ENCODE results near the gene C1QTNF12.
"Not testable (repeated sequence)": the region's sequence is repeated elsewhere in the genome, so short reads cannot be mapped to it uniquely, and the experiment has no call there.

Gene C1QTNF12

DNA sequence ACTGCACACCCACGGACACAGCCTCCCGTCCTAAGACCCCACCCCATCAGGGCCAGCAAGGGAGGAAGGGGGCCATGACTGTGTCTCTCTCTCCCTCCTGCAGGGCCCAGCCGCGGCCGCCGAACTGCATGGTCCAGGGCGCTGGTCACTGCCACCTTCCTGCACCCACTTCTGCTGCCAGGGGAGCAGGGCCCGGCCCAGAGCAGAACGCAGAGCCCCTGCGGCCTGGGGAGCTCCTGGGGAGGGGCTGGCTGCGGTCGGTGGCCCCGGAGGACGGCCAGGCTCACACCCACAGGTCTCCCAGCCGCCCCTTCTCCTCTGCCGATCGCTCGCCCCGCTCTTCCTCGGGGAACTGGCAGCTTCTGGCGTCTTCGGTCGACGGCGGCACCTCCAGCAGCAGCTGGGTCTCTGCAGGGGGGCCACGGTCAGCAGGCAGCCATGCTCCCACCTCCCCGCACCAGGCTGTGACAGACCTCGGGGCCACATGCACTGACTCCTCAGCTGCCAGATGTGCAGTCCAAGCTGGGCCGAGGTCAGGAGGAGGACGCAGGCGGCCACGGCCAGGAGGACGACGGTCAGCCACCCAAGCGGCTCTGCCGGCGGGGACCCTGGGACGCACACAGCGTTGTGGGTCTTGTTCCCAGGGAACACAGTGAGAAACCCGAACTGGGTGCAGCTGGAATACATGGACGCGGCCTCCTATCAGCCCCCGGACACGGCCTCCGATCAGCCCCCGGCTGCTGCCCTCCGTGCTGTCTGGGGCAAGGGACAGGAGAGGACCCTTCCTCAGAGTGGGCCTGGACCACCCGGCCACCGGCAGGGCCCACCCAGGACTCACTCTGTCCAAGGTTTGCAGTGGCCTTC lies 42.7 kb downstream of the C1QTNF12 start:
- H3K27ac Mint-ChIP-seq = no peak overlapping the region
- no peak overlapping the region for H3K4me3 Mint-ChIP-seq
- no peaks in the 10 kb centered on the region for H3K9me3 Mint-ChIP-seq
- no peaks in the 10 kb centered on the region for H3K27me3 Mint-ChIP-seq (ENCODE audit: low read depth)
- H3K36me3 Mint-ChIP-seq (ENCODE audit: low read depth) = peaks cover 2% of the 10 kb centered on the region
- peaks cover 17% of the 10 kb centered on the region for H3K4me1 Mint-ChIP-seq (ENCODE audit: low read depth)

- H3K27ac Mint-ChIP-seq = no peak overlapping the region
- H3K4me3 Mint-ChIP-seq = no peak overlapping the region
- H3K27me3 Mint-ChIP-seq (ENCODE audit: low read depth) = no peaks in the 10 kb centered on the region
- peaks cover 2% of the 10 kb centered on the region for H3K36me3 Mint-ChIP-seq (ENCODE audit: low read depth)
- H3K4me1 Mint-ChIP-seq (ENCODE audit: low read depth) = peaks cover 11% of the 10 kb centered on the region
- no peaks in the 10 kb centered on the region for H3K9me3 Mint-ChIP-seq
Observed at GRCh38 chr1:1202831-1203560, 43.5 kb downstream of the C1QTNF12 start.

- Mint-ChIP-seq H3K27me3 (ENCODE audit: low read depth) (no peaks in the 10 kb centered on the region), H3K9me3 (no peaks in the 10 kb centered on the region), H3K36me3 (ENCODE audit: low read depth) (peaks cover 7% of the 10 kb centered on the region), H3K4me3 (no peak overlapping the region), H3K4me1 (ENCODE audit: low read depth) (peaks cover 6% of the 10 kb centered on the region), H3K27ac (peak overlapping the region; percentile 74)
Observed at GRCh38 chr1:1200876-1201810, 45.4 kb downstream of the C1QTNF12 start.

- Mint-ChIP-seq H3K4me3 (peak overlapping the region; percentile 57), H3K27ac (peak overlapping the region; percentile 74), H3K9me3 (peaks cover 3% of the 10 kb centered on the region), H3K36me3 (ENCODE audit: low read depth) (peaks cover 8% of the 10 kb centered on the region), H3K4me1 (ENCODE audit: low read depth) (peaks cover 6% of the 10 kb centered on the region), H3K27me3 (ENCODE audit: low read depth) (no peaks in the 10 kb centered on the region)
Observed at GRCh38 chr1:1199961-1200875, 46.3 kb downstream of the C1QTNF12 start.

- peak overlapping the region; percentile 74 for H3K27ac Mint-ChIP-seq
- H3K9me3 Mint-ChIP-seq = peaks cover 12% of the 10 kb centered on the region
Observed at GRCh38 chr1:1199141-1199960, 47.2 kb downstream of the C1QTNF12 start.

DNA sequence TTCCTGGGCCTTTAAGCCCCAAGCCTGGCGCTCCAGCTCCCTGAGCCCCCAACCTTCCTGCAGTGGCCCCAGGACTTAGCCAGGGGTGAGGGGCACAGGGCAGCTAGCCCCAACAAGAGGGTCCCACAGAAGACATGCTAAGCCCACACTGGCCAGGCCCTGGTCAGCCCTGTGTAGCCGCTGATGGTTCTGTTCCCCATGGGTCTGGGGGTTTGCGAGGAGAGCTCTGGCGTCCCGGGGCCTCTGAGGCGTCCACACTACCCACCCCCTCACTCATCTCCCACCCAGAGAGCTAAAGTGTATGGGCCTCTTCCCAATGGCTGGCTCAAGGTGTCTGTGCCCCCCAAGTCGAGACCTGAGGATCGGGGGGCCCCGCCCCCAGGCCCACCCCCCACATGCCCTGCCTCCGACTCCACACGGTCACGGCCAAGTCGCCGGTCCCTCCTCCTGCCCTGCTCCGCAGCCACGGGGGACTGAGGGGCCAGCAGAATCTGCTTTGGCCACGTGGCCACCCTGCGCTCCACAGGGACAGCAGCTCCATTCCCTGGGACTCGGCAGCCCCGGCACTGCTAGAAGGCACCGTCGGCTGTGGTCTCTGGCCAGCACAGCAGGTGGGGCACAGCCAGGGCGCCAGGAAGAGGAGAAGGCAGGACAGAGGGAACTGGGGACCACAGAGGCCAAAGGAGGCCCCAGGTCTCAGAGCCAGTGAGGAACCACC lies 47.9 kb downstream of the C1QTNF12 start:
- no peak overlapping the region for H3K4me3 Mint-ChIP-seq
- H3K4me1 Mint-ChIP-seq (ENCODE audit: low read depth) = peaks cover 6% of the 10 kb centered on the region
- peaks cover 17% of the 10 kb centered on the region for H3K36me3 Mint-ChIP-seq (ENCODE audit: low read depth)
- peaks cover 15% of the 10 kb centered on the region for H3K9me3 Mint-ChIP-seq
- H3K27me3 Mint-ChIP-seq (ENCODE audit: low read depth) = peaks cover 7% of the 10 kb centered on the region
- no peak overlapping the region for H3K27ac Mint-ChIP-seq

More at GRCh38 chr1:1199141-1199960, 47.2 kb downstream of the C1QTNF12 start:
- peaks cover 14% of the 10 kb centered on the region for H3K36me3 Mint-ChIP-seq (ENCODE audit: low read depth)
- peak overlapping the region; percentile 56 for H3K4me3 Mint-ChIP-seq
- peaks cover 4% of the 10 kb centered on the region for H3K27me3 Mint-ChIP-seq (ENCODE audit: low read depth)
- H3K4me1 Mint-ChIP-seq (ENCODE audit: low read depth) = peaks cover 6% of the 10 kb centered on the region

DNA sequence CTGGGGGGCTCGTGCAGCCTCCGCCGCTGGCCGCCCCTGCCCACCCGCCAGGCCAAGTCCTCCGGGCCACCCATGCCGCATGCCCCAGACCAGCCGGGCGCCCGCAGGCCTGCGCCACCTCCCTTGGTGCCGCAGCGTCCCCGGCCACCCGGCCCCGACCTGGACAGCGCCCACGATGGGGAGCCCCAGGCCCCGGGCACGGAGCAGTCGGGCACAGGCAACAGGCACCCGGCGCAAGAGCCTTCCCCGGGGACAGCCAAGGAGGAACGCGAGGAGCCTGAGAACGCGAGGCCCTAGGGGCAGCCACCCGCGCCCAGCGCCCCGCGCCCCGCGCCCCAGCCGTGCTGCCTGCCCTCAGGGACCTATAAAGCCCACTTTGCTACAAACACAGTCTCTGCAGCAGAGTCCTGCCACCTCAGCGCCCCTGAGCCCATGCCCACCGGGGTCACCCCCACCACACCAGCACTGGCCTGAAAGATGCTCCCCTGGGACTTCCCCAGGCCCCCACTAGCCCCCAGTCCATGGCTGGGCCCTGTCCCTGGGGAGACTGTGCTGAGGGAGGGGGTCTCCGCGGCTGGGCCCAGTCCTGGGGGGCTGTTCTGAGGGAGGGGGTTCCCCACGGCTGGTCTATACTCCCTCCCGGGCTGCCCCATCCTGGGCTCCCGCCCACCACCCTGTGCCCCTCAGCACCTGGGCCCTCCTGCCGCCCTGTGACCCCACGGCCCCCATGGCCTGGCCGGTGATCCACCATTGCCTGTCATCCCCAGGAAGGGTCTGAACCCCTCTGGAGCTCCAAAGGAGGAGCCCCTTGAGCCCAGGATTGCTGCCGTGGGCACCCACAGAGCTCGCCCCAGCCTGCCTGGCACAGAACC lies 48.7 kb downstream of the C1QTNF12 start:
- Mint-ChIP-seq H3K4me3 (no peak overlapping the region), H3K9me3 (peaks cover 15% of the 10 kb centered on the region), H3K4me1 (ENCODE audit: low read depth) (peaks cover 6% of the 10 kb centered on the region), H3K27ac (no peak overlapping the region), H3K36me3 (ENCODE audit: low read depth) (peaks cover 17% of the 10 kb centered on the region), H3K27me3 (ENCODE audit: low read depth) (peaks cover 7% of the 10 kb centered on the region)

GRCh38 chr1:1197188-1197500 lies 49.4 kb downstream of the C1QTNF12 start:
- H3K36me3 Mint-ChIP-seq (ENCODE audit: low read depth) = peaks cover 18% of the 10 kb centered on the region
- H3K27ac Mint-ChIP-seq = no peak overlapping the region
- H3K27me3 Mint-ChIP-seq (ENCODE audit: low read depth) = peaks cover 8% of the 10 kb centered on the region
- peaks cover 17% of the 10 kb centered on the region for H3K9me3 Mint-ChIP-seq
- no peak overlapping the region for H3K4me3 Mint-ChIP-seq
- peaks cover 6% of the 10 kb centered on the region for H3K4me1 Mint-ChIP-seq (ENCODE audit: low read depth)

GRCh38 chr1:1196431-1197187 lies 49.9 kb downstream of the C1QTNF12 start:
- Mint-ChIP-seq H3K9me3 (peaks cover 23% of the 10 kb centered on the region), H3K27me3 (ENCODE audit: low read depth) (peaks cover 13% of the 10 kb centered on the region), H3K36me3 (ENCODE audit: low read depth) (peaks cover 22% of the 10 kb centered on the region), H3K4me3 (no peak overlapping the region), H3K4me1 (ENCODE audit: low read depth) (peaks cover 6% of the 10 kb centered on the region), H3K27ac (peak overlapping the region; percentile 24)

- H3K27ac Mint-ChIP-seq; H3K4me1 Mint-ChIP-seq (ENCODE audit: low read depth); H3K4me3 Mint-ChIP-seq: not testable (repeated sequence)
- Mint-ChIP-seq H3K9me3 (peaks cover 25% of the 10 kb centered on the region), H3K36me3 (ENCODE audit: low read depth) (peaks cover 22% of the 10 kb centered on the region), H3K27me3 (ENCODE audit: low read depth) (peaks cover 16% of the 10 kb centered on the region)
Observed at GRCh38 chr1:1195726-1196125, 50.8 kb downstream of the C1QTNF12 start.

DNA sequence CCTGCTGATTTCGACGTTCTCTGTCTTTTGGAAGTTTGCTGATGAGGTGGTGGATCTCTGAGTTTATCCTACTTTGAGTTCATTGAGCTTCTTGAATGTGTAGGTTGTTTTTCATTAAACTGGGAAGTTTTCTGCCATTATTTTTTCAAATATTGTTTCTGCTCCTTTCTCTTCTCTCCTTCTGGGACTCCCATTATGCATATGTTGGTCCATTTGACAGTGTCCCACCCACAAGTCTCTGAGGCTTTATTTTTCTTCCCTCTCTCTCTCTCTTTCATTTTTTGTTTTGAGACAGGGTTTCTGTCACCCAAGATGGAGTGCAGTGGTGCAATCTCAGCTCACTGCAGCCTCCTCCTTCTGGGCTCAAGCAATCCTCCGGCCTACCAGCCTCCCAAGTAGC lies 51.8 kb downstream of the C1QTNF12 start:
- peaks cover 21% of the 10 kb centered on the region for H3K27me3 Mint-ChIP-seq (ENCODE audit: low read depth)
- no peak overlapping the region for H3K27ac Mint-ChIP-seq
- peaks cover 25% of the 10 kb centered on the region for H3K9me3 Mint-ChIP-seq
- peaks cover 3% of the 10 kb centered on the region for H3K4me1 Mint-ChIP-seq (ENCODE audit: low read depth)
- H3K36me3 Mint-ChIP-seq (ENCODE audit: low read depth) = peaks cover 20% of the 10 kb centered on the region
- H3K4me3 Mint-ChIP-seq = no peak overlapping the region
